GM12878 (cell line): ENCODE data around the gene IQGAP1. TPM values are rescaled to one million over a fixed set of nuclear protein-coding genes. Genes with fewer than 3 reads are reported as not detected.

Experiments used
- ATAC-seq: fragments of 200-7000 bp; cut with Tn5 transposase; 3 replicates; pipeline ENCODE4 v1.9.1; 2020; ENCODE audit warnings: mild to moderate bottlenecking, moderate library complexity
- BruUV-seq: library from RNA; stranded (reverse); fragments of 400-500 nt; replicated peaks from 2 replicates; lab custom pipeline; 2021; lab: Mats Ljungman, UMichigan
- CTCF ChIA-PET: fragments of 300-600 bp; sonication (Branson Sonifier 250); formaldehyde crosslinking; extraction: SDS; loops from one replicate; lab custom pipeline; 2021; ENCODE audit warnings: inconsistent platforms; lab: Yijun Ruan, JAX
- POLR2A ChIA-PET: fragments of 350-600 bp; formaldehyde crosslinking; extraction: SDS; loops from one replicate; lab custom pipeline; 2021; ENCODE audit warnings: inconsistent platforms; lab: Charles Lee
- RAD21 ChIA-PET: fragments of 300-600 bp; sonication (Branson Sonifier 250); formaldehyde crosslinking; loops from one replicate; lab custom pipeline; 2023; ENCODE audit warnings: antibody characterized with exemption; ENCODE audit not compliant: unreplicated experiment; lab: Charles Lee
- SMC1A ChIA-PET: fragments of 300-600 bp; sonication (Branson Sonifier 250); formaldehyde crosslinking; loops from one replicate; lab custom pipeline; 2023; ENCODE audit not compliant: unreplicated experiment, uncharacterized antibody; lab: Charles Lee
- DNase-seq: peaks from one replicate; pipeline ENCODE4 v3.0.0-alpha.2; 2011; ENCODE audit warnings: low read depth, low spot score
- FAIRE-seq: peaks from 3 replicates; lab custom pipeline; 2011; peaks lifted over from hg19 to GRCh38; lab: Jason Lieb, UNC
- H2AFZ ChIP-seq: 2 replicates; pipeline ENCODE4 v1.6.0; 2011; ENCODE audit warnings: low read depth, low read length, control low read depth; ENCODE audit not compliant: control insufficient read depth
- H3K27ac ChIP-seq: 2 replicates; pipeline ENCODE4 v1.5.1; 2011; ENCODE audit warnings: control low read depth; ENCODE audit not compliant: control insufficient read depth, insufficient read depth
- H3K27me3 ChIP-seq, 2 experiments: replicated peaks in 1 of 2; 2 replicates each; pipeline versions ENCODE4 v1.6.0 to v1.6.1; 2011; ENCODE audit warnings: low read length in 1 of 2; ENCODE audit not compliant: control insufficient read depth in 2 of 2, insufficient read depth in 2 of 2
- H3K36me3 ChIP-seq, 2 experiments: 2 replicates each; pipeline ENCODE4 v1.5.1; 2011; ENCODE audit warnings: low read length in 1 of 2; ENCODE audit not compliant: control insufficient read depth in 2 of 2, insufficient read depth in 2 of 2
- H3K4me1 ChIP-seq: 2 replicates; pipeline ENCODE4 v1.6.1; 2011; ENCODE audit warnings: mild to moderate bottlenecking, low read length, moderate library complexity, mixed read lengths; ENCODE audit not compliant: control insufficient read depth, insufficient read depth
- H3K4me2 ChIP-seq: 2 replicates; pipeline ENCODE4 v1.6.0; 2011; ENCODE audit warnings: control low read depth; ENCODE audit not compliant: control insufficient read depth, insufficient read depth
- H3K4me3 ChIP-seq: fragments of 200-600 bp; sonication (generic); 2 replicates; pipeline ENCODE4 v1.5.1; 2016
- H3K79me2 ChIP-seq: 2 replicates; pipeline ENCODE4 v1.6.0; 2011; ENCODE audit warnings: low read length; ENCODE audit not compliant: control insufficient read depth, insufficient read depth
- H3K9ac ChIP-seq: 2 replicates; pipeline ENCODE4 v1.8.0; 2011; ENCODE audit warnings: low read length, control low read depth, mixed read lengths; ENCODE audit not compliant: control insufficient read depth, insufficient read depth
- H3K9me3 ChIP-seq: replicated peaks from 3 replicates; pipeline ENCODE4 v1.5.1; 2011; ENCODE audit warnings: mild to moderate bottlenecking, low read length; ENCODE audit not compliant: control insufficient read depth, insufficient read depth
- H4K20me1 ChIP-seq: 2 replicates; pipeline ENCODE4 v1.6.0; 2011; ENCODE audit not compliant: control insufficient read depth, insufficient read depth
- BMI1 ChIP-seq: fragments of 450-650 bp; IDR thresholded peaks from 2 replicates; pipeline ENCODE4 v1.6.1; 2016; ENCODE audit warnings: mild to moderate bottlenecking, moderate library complexity, borderline replicate concordance
- CREB1 ChIP-seq: IDR thresholded peaks from 2 replicates; pipeline ENCODE4 v1.6.1; 2012; ENCODE audit warnings: low read depth, mild to moderate bottlenecking, inconsistent platforms
- SPI1 ChIP-seq: IDR thresholded peaks from 2 replicates; pipeline ENCODE4 v1.6.1; 2011; ENCODE audit warnings: low read depth, mild to moderate bottlenecking, low read length, moderate library complexity, borderline replicate concordance; ENCODE audit not compliant: insufficient read depth
- in situ Hi-C: fragments of 300-500 bp; cut with MboI; formaldehyde crosslinking; loops from 9 replicates; pipeline ENCODE4 v1.14.3; 2018; ENCODE audit warnings: mixed read lengths
- intact Hi-C: fragments of 100-400 bp; cut with micrococcal nuclease; formaldehyde crosslinking; loops from one replicate; pipeline ENCODE4 v1.14.2; 2022; ENCODE audit not compliant: unreplicated experiment
- polyA plus RNA-seq, 11 experiments: library from polyadenylated mRNA; depleted of rRNA in 4 of 11; unstranded in 6 of 11; stranded (reverse) in 5 of 11; fragments of >200 nt; fragmentation: Nextera tagmentation in 4 of 11; fragmentation: Illumina TruSeq in 1 of 11; extraction: Ambion mirVana in 4 of 11; extraction: Trizol in 1 of 11; gene quantifications; 1 replicate in 1 of 11; 2 replicates in 10 of 11; pipeline versions ENCODE4 v1.2.1 to v1.2.3, GENCODE V29; 2011 to 2016; ENCODE audit warnings: inconsistent platforms in 2 of 11, missing spikeins in 2 of 11, low read depth in 1 of 11
- total RNA-seq, 4 experiments: library from RNA; depleted of rRNA in 3 of 4; stranded (reverse); fragments of >200 nt in 3 of 4; fragmentation: Illumina TruSeq in 1 of 4; extraction: Trizol in 1 of 4; gene quantifications; 2 replicates each; pipeline versions ENCODE4 v1.2.1 to v1.2.3, GENCODE V29; 2013 to 2021
- TF ChIP-seq, protein P1 (sequence below): IDR thresholded peaks from 2 replicates; pipeline ENCODE4 v1.6.1; 2012; ENCODE audit warnings: low read depth, low read length, improper control_type of control experiment
- TF ChIP-seq, protein P2 (sequence below): IDR thresholded peaks from 2 replicates; pipeline ENCODE4 v1.6.1; 2012; ENCODE audit warnings: improper control_type of control experiment, low read depth, low read length; ENCODE audit not compliant: insufficient replicate concordance
- TF ChIP-seq, protein P3 (sequence below): IDR thresholded peaks from 2 replicates; pipeline ENCODE4 v1.6.1; 2012; ENCODE audit warnings: mild to moderate bottlenecking, low read depth, low read length

The IQGAP1 gene
- total and polyA plus RNA-seq, 10 of the 15 experiments (the other 5 are each of a cell fraction or from before 2014, with no cell fraction given): 65.2 to 250 (median 112) TPM

DNA sequence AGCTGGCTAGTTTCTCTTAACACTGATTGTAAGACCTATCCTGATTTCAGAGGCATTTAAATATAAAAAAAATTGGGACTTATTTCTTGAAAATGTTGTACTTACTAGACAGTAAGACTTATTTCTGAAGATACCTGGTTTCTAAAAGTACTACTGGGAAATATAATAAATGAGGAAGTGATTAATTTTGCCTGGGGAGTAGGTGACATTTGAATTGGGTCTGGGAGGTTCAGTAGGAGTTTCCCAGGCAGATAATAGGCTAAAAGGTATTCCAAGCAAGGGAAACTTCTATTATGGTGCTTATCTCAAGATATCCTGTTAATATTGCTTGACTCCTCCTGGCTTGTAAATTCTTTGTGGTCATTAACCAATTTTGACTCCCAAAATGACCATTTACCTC, 6.5 kb upstream of the IQGAP1 start:
- H4K20me1 ChIP-seq: no peaks in the 10 kb centered on the region
- H2AFZ ChIP-seq: no peak overlapping the region
- DNase-seq: no peak
- peaks cover 5% of the 10 kb centered on the region; the same call in 1 of the 2 replicates for H3K4me1 ChIP-seq
- no peaks in the 10 kb centered on the region for H3K79me2 ChIP-seq
- no peaks in the 10 kb centered on the region for H3K36me3 ChIP-seq
- no TSS peak for BruUV-seq
- no peak overlapping the region for H3K9ac ChIP-seq
- intact Hi-C loops: no loop called here
- RAD21 ChIA-PET: interaction anchor here (0.9 to 1.0 kb wide), 2 partner anchors 7 to 19 kb away, joined by 3 read pairs; no protein-coding TSS in a partner anchor
- peak; percentile 29; the same call in 1 of the 2 replicates for TF ChIP-seq SPI1
- TF ChIP-seq, protein P1, sequence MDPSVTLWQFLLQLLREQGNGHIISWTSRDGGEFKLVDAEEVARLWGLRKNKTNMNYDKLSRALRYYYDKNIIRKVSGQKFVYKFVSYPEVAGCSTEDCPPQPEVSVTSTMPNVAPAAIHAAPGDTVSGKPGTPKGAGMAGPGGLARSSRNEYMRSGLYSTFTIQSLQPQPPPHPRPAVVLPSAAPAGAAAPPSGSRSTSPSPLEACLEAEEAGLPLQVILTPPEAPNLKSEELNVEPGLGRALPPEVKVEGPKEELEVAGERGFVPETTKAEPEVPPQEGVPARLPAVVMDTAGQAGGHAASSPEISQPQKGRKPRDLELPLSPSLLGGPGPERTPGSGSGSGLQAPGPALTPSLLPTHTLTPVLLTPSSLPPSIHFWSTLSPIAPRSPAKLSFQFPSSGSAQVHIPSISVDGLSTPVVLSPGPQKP: no peak
- POLR2A ChIA-PET: no interaction called here
- no peak for FAIRE-seq
- in situ Hi-C loops: no loop called here
- no peak overlapping the region for H3K4me2 ChIP-seq
- no peak overlapping the region for H3K27ac ChIP-seq
- H3K27me3 ChIP-seq: no peaks in the 10 kb centered on the region
- SMC1A ChIA-PET: interaction anchor here (0.7 to 1.7 kb wide), 4 partner anchors 19 to 100 kb away, joined by 3 to 7 read pairs (median 3); no protein-coding TSS in a partner anchor
- H3K9me3 ChIP-seq: peaks cover 14% of the 10 kb centered on the region
- no peak overlapping the region for H3K4me3 ChIP-seq
- CTCF ChIA-PET: interaction anchor here (0.9 to 1.3 kb wide), 2 partner anchors 10 to 14 kb away, joined by 3 to 4 read pairs; no protein-coding TSS in a partner anchor
- ATAC-seq: no peak

DNA sequence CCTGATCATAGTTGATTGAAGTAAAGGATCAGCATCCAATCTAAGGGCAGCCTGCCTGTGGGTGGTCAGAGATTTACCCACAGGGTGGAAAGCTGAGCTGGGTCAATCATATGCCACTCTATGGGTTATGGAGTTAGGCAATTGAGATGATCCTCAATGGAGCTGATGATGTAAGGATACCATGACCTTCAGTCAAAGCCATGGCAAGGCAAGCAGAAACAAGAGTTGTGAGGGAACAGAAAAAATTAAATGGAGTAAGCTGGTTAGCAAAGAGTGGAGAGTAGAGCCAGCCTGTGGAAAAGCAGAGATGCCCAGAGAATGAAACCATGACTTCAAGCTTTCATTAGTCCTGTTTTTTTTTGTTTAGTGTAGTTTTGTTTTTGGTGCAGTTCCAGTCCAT, 5.7 kb upstream of the IQGAP1 start:
- in situ Hi-C loops: no loop called here
- H3K9me3 ChIP-seq: peaks cover 14% of the 10 kb centered on the region
- FAIRE-seq (no peak), ATAC-seq (no peak), DNase-seq (no peak)
- SMC1A ChIA-PET: interaction anchor here (0.8 to 1.7 kb wide), 6 partner anchors 13 to 100 kb away, joined by 3 to 7 read pairs (median 3); no protein-coding TSS in a partner anchor
- intact Hi-C loops: no loop called here
- no peak overlapping the region for H3K4me2 ChIP-seq
- H3K4me1 ChIP-seq: 0 out of 2 replicates have a peak, but pooled peaks cover under 1% of the 10 kb centered on the region
- H3K4me3 ChIP-seq: no peak overlapping the region
- no peaks in the 10 kb centered on the region for H3K27me3 ChIP-seq
- H3K27ac ChIP-seq: no peak overlapping the region
- POLR2A ChIA-PET: interaction anchor here (0.5 kb wide), 1 partner anchor 403 kb away, joined by 7 read pairs; no protein-coding TSS in a partner anchor
- RAD21 ChIA-PET: interaction anchor here (0.9 to 1.0 kb wide), 2 partner anchors 8 to 20 kb away, joined by 3 read pairs; no protein-coding TSS in a partner anchor
- no peaks in the 10 kb centered on the region for H4K20me1 ChIP-seq
- H3K36me3 ChIP-seq: no peaks in the 10 kb centered on the region
- H3K79me2 ChIP-seq: no peaks in the 10 kb centered on the region
- no peak overlapping the region for H2AFZ ChIP-seq
- CTCF ChIA-PET: interaction anchor here (0.5 to 2.2 kb wide), 6 partner anchors 10 to 90 kb away, joined by 3 to 8 read pairs (median 4); no protein-coding TSS in a partner anchor
- BruUV-seq: no TSS peak
- H3K9ac ChIP-seq: no peak overlapping the region
- no peak for TF ChIP-seq BMI1
- no peak for TF ChIP-seq CREB1
- TF ChIP-seq, protein P2, sequence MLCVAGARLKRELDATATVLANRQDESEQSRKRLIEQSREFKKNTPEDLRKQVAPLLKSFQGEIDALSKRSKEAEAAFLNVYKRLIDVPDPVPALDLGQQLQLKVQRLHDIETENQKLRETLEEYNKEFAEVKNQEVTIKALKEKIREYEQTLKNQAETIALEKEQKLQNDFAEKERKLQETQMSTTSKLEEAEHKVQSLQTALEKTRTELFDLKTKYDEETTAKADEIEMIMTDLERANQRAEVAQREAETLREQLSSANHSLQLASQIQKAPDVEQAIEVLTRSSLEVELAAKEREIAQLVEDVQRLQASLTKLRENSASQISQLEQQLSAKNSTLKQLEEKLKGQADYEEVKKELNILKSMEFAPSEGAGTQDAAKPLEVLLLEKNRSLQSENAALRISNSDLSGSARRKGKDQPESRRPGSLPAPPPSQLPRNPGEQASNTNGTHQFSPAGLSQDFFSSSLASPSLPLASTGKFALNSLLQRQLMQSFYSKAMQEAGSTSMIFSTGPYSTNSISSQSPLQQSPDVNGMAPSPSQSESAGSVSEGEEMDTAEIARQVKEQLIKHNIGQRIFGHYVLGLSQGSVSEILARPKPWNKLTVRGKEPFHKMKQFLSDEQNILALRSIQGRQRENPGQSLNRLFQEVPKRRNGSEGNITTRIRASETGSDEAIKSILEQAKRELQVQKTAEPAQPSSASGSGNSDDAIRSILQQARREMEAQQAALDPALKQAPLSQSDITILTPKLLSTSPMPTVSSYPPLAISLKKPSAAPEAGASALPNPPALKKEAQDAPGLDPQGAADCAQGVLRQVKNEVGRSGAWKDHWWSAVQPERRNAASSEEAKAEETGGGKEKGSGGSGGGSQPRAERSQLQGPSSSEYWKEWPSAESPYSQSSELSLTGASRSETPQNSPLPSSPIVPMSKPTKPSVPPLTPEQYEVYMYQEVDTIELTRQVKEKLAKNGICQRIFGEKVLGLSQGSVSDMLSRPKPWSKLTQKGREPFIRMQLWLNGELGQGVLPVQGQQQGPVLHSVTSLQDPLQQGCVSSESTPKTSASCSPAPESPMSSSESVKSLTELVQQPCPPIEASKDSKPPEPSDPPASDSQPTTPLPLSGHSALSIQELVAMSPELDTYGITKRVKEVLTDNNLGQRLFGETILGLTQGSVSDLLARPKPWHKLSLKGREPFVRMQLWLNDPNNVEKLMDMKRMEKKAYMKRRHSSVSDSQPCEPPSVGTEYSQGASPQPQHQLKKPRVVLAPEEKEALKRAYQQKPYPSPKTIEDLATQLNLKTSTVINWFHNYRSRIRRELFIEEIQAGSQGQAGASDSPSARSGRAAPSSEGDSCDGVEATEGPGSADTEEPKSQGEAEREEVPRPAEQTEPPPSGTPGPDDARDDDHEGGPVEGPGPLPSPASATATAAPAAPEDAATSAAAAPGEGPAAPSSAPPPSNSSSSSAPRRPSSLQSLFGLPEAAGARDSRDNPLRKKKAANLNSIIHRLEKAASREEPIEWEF: no peak
- TF ChIP-seq, protein P3, sequence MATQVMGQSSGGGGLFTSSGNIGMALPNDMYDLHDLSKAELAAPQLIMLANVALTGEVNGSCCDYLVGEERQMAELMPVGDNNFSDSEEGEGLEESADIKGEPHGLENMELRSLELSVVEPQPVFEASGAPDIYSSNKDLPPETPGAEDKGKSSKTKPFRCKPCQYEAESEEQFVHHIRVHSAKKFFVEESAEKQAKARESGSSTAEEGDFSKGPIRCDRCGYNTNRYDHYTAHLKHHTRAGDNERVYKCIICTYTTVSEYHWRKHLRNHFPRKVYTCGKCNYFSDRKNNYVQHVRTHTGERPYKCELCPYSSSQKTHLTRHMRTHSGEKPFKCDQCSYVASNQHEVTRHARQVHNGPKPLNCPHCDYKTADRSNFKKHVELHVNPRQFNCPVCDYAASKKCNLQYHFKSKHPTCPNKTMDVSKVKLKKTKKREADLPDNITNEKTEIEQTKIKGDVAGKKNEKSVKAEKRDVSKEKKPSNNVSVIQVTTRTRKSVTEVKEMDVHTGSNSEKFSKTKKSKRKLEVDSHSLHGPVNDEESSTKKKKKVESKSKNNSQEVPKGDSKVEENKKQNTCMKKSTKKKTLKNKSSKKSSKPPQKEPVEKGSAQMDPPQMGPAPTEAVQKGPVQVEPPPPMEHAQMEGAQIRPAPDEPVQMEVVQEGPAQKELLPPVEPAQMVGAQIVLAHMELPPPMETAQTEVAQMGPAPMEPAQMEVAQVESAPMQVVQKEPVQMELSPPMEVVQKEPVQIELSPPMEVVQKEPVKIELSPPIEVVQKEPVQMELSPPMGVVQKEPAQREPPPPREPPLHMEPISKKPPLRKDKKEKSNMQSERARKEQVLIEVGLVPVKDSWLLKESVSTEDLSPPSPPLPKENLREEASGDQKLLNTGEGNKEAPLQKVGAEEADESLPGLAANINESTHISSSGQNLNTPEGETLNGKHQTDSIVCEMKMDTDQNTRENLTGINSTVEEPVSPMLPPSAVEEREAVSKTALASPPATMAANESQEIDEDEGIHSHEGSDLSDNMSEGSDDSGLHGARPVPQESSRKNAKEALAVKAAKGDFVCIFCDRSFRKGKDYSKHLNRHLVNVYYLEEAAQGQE: no peak
